Stimulated activated effector memory CD8-positive, alpha-beta T cell treated with anti-CD3 and anti-CD28 coated beads, Interleukin-12 subunit alpha, Interleukin-12 subunit beta, amount 100 ng/mL, for 72 hours (primary cell): ENCODE results near the gene TRIM71.
"Not testable (repeated sequence)": the region's sequence is repeated elsewhere in the genome, so short reads cannot be mapped to it uniquely, and the experiment has no call there.

Source experiments
- ATAC-seq: fragments of 150-1000 bp; cut with Tn5 transposase; 2 replicates; pipeline ENCODE4 v1.10.0; 2021
- DNase-seq, 2 donors: peaks; one replicate each; pipeline ENCODE4 v3.0.0; 2021 to 2022; ENCODE audit warnings: low spot score in 2 of 2
- H3K27ac Mint-ChIP-seq: one replicate; pipeline ENCODE4 v1.8.0; 2022; ENCODE audit warnings: mild to moderate bottlenecking, mixed read lengths
- H3K36me3 Mint-ChIP-seq: one replicate; pipeline ENCODE4 v1.8.0; 2022; ENCODE audit warnings: mild to moderate bottlenecking, mixed read lengths
- H3K4me1 Mint-ChIP-seq: one replicate; pipeline ENCODE4 v1.8.0; 2022; ENCODE audit warnings: mixed read lengths
- H3K4me3 Mint-ChIP-seq: one replicate; pipeline ENCODE4 v1.8.0; 2022; ENCODE audit warnings: mild to moderate bottlenecking, mixed read lengths
- H3K9me3 Mint-ChIP-seq: one replicate; pipeline ENCODE4 v1.8.0; 2022; ENCODE audit warnings: mixed read lengths

Gene TRIM71

DNA sequence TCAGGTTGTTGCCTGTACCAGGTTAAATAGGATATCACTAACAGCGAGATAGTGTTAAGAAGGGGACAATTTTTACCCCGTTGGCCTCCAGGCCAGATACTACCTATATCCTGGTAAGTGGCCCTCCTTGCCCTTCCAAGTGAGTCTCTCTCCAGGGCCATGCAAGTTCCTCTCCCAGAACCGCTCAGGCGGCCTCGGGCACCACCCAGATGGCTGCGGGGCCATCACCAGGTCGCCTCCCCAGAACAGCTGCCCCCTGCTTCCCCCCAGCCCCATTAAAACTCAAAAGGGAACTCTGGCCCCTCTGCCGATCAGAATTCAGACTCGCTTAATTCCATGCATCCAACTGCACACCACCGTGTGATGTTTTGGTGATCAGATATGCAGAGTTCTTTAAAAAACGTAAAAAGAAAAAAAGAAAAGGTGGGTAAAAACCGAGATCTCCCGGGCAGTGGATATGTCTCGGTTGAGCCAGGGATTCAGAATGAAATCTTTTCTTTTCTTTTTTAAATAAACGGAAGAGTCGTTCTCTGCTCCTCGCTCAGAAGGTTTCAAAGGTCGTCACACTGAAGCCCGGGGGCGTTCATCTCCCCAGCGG lies 1.9 kb upstream of the TRIM71 start:
- ATAC-seq (no peak), DNase-seq (no peak)
- H3K36me3 Mint-ChIP-seq: no peaks in the 10 kb centered on the region
- peak overlapping the region; percentile 65 for H3K4me3 Mint-ChIP-seq
- H3K27ac Mint-ChIP-seq: no peak overlapping the region
- H3K9me3 Mint-ChIP-seq: no peaks in the 10 kb centered on the region
- H3K4me1 Mint-ChIP-seq: peaks cover 7% of the 10 kb centered on the region

DNA sequence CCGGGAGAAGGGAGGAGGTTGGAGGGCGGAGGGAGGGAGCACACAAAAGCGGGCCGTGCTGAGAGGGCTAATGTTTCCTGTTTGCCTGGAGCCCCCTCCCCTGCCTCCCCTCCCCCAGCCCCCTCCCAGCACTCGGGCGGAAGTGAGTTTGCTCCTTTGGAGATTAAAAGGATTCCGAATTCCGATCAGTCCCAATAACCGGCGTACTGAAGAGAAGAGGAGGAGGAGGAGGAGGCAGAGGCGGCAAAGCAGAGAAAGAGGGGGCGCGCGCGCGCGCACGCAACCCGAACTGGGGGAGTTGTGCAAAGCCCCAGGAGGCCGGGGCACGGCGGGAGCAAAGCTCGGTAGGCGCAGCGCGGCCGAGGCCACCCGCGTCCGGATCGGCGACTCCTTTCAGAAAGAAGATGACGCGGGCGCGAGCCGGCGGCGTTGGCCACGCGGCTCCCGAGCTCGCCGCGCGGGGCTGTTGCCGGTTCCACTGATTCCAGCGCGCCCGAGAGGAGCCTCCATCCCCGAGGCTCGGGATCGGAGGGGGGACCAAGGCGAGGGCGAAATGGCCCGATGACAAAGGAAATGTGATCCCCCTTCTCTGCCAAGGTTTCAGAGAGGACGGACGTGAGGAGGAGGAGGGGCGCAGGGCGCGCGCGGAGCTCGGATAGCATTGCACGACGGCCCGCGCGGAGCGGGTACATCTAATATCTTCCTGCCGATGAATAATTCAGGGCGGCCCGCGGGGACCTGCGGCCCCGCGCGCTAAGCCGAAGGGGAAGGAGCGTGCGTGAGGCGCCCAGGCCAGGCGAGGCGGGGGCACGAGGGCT lies 1.1 kb upstream of the TRIM71 start:
- ATAC-seq (no peak), DNase-seq (peak in 1 of 2 donors; percentile 56)
- Mint-ChIP-seq H3K36me3 (no peaks in the 10 kb centered on the region), H3K4me3 (peak overlapping the region; percentile 65), H3K4me1 (peaks cover 7% of the 10 kb centered on the region), H3K9me3 (no peaks in the 10 kb centered on the region), H3K27ac (no peak overlapping the region)

GRCh38 chr3:32817257-32817557 lies 590 bp upstream of the TRIM71 start:
- no peak for DNase-seq
- no peaks in the 10 kb centered on the region for H3K9me3 Mint-ChIP-seq
- H3K36me3 Mint-ChIP-seq: no peaks in the 10 kb centered on the region
- H3K4me1 Mint-ChIP-seq: peaks cover 7% of the 10 kb centered on the region
- no peak for ATAC-seq
- H3K27ac Mint-ChIP-seq: no peak overlapping the region
- peak overlapping the region; percentile 65 for H3K4me3 Mint-ChIP-seq

DNA sequence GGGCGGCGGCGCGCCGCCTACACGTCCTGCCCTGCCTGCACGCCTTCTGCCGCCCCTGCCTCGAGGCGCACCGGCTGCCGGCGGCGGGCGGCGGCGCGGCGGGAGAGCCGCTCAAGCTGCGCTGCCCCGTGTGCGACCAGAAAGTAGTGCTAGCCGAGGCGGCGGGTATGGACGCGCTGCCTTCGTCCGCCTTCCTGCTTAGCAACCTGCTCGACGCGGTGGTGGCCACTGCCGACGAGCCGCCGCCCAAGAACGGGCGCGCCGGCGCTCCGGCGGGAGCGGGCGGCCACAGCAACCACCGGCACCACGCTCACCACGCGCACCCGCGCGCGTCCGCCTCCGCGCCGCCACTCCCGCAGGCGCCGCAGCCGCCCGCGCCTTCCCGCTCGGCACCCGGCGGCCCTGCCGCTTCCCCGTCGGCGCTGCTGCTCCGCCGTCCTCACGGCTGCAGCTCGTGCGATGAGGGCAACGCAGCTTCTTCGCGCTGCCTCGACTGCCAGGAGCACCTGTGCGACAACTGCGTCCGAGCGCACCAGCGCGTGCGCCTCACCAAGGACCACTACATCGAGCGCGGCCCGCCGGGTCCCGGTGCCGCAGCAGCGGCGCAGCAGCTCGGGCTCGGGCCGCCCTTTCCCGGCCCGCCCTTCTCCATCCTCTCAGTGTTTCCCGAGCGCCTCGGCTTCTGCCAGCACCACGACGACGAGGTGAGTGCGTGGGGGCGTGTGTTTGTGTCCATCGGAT lies 602 bp downstream of the TRIM71 start:
- H3K4me1 Mint-ChIP-seq: peaks cover 7% of the 10 kb centered on the region
- DNase-seq (no peak), ATAC-seq (peak; percentile 44)
- H3K36me3 Mint-ChIP-seq: no peaks in the 10 kb centered on the region
- no peaks in the 10 kb centered on the region for H3K9me3 Mint-ChIP-seq
- H3K4me3 Mint-ChIP-seq: peak overlapping the region; percentile 65
- H3K27ac Mint-ChIP-seq: no peak overlapping the region

- Mint-ChIP-seq H3K4me1 (peaks cover 7% of the 10 kb centered on the region), H3K9me3 (no peaks in the 10 kb centered on the region), H3K4me3 (peak overlapping the region; percentile 65), H3K36me3 (no peaks in the 10 kb centered on the region), H3K27ac (no peak overlapping the region)
- no peak for ATAC-seq
- DNase-seq: no peak
Measured at GRCh38 chr3:32818970-32819511, 1.2 kb downstream of the TRIM71 start.

GRCh38 chr3:32819551-32820348 lies 2.0 kb downstream of the TRIM71 start:
- H3K4me1 Mint-ChIP-seq: peaks cover 1% of the 10 kb centered on the region
- H3K36me3 Mint-ChIP-seq: no peaks in the 10 kb centered on the region
- no peaks in the 10 kb centered on the region for H3K9me3 Mint-ChIP-seq
- no peak overlapping the region for H3K27ac Mint-ChIP-seq
- ATAC-seq (no peak), DNase-seq (no peak)
- H3K4me3 Mint-ChIP-seq: peak overlapping the region; percentile 65

DNA sequence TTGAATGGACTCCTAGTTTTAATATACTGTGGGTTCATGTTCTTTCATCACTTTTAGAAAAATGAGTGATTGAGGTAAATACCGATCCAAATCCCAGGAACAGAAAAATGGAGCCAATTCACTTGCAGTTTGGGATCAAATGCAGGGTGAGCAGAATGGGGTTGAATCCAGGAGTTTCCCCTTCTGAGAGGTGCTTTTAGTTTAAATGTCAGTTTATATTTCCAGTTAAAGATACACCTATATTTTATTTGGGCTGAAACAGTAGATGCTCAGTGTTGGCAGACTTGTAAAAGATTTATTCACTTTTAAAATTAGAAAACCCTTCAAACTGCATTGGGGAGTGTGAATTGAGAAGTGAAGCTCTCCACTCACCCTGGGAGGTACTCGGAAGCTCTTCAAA lies 2.6 kb downstream of the TRIM71 start:
- no peaks in the 10 kb centered on the region for H3K4me1 Mint-ChIP-seq
- H3K36me3 Mint-ChIP-seq: no peaks in the 10 kb centered on the region
- no peak for ATAC-seq
- H3K4me3 Mint-ChIP-seq: no peak overlapping the region
- H3K27ac Mint-ChIP-seq: no peak overlapping the region
- DNase-seq: no peak
- no peaks in the 10 kb centered on the region for H3K9me3 Mint-ChIP-seq

DNA sequence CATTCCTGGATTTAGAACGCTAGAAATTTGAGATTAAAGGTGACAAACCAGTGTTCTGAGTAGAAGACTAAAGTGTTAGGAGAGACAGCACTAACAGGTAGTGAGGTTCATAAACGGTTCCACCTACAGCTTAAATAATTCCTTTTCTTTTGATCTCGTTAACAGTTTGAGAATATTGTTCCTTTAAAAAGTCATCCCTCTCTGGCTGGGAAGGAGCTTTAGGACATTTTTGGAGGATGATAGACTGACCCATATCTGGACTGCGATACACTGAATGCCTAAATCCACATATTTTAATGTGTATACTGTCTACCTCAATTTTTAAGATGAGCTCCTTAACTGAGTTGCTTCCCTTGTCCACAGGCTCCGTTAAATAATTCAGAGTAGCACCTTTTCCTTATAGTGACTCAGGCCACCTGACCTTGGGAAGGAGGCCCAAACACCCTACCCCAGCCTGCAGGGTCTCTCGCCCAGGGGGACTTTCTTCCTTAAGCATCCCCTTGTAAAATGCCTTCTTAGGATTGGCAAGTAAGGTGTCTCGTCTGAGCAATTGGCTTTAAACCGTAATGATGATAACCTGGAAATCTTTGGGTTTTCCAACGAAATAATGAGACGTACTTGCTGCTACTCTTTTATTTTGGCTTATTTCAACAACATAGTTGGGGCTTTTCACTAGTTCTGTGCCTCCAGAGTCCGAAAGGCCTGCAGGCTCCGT lies 3.3 kb downstream of the TRIM71 start:
- Mint-ChIP-seq H3K9me3 (no peaks in the 10 kb centered on the region), H3K4me1 (no peaks in the 10 kb centered on the region), H3K27ac (no peak overlapping the region), H3K36me3 (no peaks in the 10 kb centered on the region), H3K4me3 (no peak overlapping the region)
- DNase-seq (no peak), ATAC-seq (no peak)

DNA sequence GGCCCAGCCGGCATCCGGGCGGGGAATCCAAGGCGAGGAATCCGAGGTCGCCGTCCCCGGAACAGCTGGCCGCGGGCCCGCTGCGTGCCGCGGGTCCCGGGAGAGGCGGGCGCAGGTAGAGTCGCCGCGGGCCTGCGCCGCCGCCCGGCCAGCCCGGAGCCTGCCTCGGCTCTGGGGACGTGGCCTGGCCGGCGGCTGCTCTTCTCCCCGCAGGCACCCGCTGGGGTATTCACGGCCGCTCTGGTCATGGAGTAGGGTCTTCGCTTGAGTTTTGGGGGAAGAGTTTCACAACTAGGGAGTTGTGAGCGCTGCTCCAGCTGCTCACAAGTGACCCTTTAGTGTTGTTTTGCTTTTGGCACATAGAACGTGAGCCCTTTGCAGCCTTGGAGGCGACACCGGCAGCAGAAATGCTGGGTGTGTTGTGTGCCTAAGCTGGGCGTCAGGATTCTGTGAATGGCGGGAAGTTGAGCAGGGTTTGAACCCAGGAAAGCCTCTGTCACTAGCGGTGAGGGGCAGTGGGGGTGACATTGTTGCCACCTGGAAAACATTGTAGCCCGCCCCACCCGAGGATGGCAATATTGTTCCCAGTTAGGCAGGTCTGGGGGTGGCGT lies 4.0 kb downstream of the TRIM71 start:
- no peak overlapping the region for H3K27ac Mint-ChIP-seq
- H3K4me3 Mint-ChIP-seq: no peak overlapping the region
- no peak for ATAC-seq
- DNase-seq: no peak
- H3K9me3 Mint-ChIP-seq: no peaks in the 10 kb centered on the region
- H3K36me3 Mint-ChIP-seq: no peaks in the 10 kb centered on the region
- H3K4me1 Mint-ChIP-seq: no peaks in the 10 kb centered on the region

DNA sequence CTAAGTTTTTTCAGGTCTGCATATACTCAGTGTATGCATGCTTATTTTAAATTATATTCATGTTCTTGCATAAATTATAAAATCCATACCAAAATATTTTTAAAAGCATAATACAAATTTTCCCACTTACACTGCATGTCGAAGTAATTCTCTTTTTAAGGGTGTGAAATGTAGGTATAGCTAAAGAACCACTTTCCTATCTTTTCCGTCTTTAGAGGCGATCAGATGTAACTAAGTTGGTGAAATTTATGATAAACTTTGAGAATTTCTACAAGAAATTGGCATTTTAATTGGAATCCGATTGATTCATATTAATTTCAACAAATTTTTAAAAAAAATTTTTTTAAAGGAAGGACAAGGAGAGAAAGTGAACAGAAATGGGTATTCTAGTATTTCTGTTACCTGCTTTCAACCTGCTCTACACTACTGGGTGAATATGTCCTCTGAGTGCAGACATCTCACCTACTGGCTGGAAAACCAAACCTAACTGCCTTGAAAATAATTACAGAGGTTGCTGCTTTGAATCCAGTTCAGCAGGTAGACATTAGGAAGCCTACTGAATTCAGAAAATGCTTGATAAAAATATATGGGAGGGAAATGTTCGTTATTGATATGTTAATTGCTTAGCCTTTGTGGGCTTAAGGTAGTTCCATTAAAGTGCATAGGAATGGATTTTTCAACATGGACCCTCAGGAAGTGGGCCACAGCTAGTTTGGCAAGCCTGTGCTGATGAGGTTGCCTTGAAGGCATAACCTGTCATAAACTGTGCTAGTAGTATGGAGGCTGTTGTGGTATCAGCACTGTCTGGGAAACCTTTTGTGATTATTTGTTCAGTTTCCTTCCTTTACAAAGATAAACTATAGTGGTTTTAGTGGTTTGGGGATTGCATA lies 5.1 kb downstream of the TRIM71 start:
- no peak overlapping the region for H3K4me3 Mint-ChIP-seq
- H3K36me3 Mint-ChIP-seq: no peaks in the 10 kb centered on the region
- H3K9me3 Mint-ChIP-seq: no peaks in the 10 kb centered on the region
- no peak overlapping the region for H3K27ac Mint-ChIP-seq
- no peaks in the 10 kb centered on the region for H3K4me1 Mint-ChIP-seq
- no peak for ATAC-seq
- no peak for DNase-seq

GRCh38 chr3:32823641-32824184 lies 5.9 kb downstream of the TRIM71 start:
- H3K4me3 Mint-ChIP-seq, H3K27ac Mint-ChIP-seq, H3K4me1 Mint-ChIP-seq, H3K9me3 Mint-ChIP-seq, ATAC-seq, H3K36me3 Mint-ChIP-seq, DNase-seq: not testable (repeated sequence)

- H3K4me3 Mint-ChIP-seq: no peak overlapping the region
- ATAC-seq (no peak), DNase-seq (no peak)
- no peaks in the 10 kb centered on the region for H3K36me3 Mint-ChIP-seq
- H3K27ac Mint-ChIP-seq: no peak overlapping the region
- no peaks in the 10 kb centered on the region for H3K4me1 Mint-ChIP-seq
- H3K9me3 Mint-ChIP-seq: no peaks in the 10 kb centered on the region
Measured at GRCh38 chr3:32825601-32826375, 8.0 kb downstream of the TRIM71 start.

DNA sequence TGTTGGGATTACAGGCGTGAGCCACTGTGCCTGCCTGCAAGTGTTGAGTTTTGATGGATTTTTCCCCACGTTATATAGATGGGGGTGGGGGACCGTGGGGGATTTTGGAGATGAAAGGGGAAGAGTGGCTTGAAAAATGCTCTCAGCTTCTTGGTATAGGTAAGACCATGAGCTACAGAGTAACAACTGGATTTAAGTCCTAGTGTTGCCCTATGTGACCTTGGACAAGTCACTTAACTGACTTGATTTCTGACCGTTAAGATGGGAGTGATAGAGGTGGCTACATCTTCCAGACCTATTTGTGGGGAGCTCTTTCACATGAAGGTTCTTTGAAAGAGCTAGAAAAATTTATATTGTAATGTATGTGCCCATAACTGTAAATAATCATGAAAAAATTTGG lies 13.3 kb downstream of the TRIM71 start:
- Mint-ChIP-seq H3K4me1 (no peaks in the 10 kb centered on the region), H3K27ac (no peak overlapping the region), H3K4me3 (no peak overlapping the region), H3K9me3 (no peaks in the 10 kb centered on the region), H3K36me3 (no peaks in the 10 kb centered on the region)
- DNase-seq (no peak), ATAC-seq (no peak)
